ENCODE measurements around the gene PNKD.

Gene PNKD

GRCh38 chr2:218383892-218384519, 113.7 kb downstream of the PNKD start:
- H3K27me3 ChIP-seq (ENCODE audit: low read depth, low read length), result no peaks in the 10 kb centered on the region
- H3K4me1 ChIP-seq (ENCODE audit: low read length), result no peaks in the 10 kb centered on the region
- no peak overlapping the region for H3K9ac ChIP-seq (ENCODE audit: low read length)
- H3K4me3 ChIP-seq (ENCODE audit: low read length), result no peak overlapping the region
- TF ChIP-seq CTCF (IDR thresholded peaks at IDR 0.05; ENCODE audit: low read depth, low read length), result no peak
- TF ChIP-seq EZH2phosphoT487 (IDR thresholded peaks at IDR 0.05; ENCODE audit: low read depth), result no peak
- H4K20me1 ChIP-seq (ENCODE audit: insufficient read depth, low read length), result no peaks in the 10 kb centered on the region
- H3K36me3 ChIP-seq (replicated peaks; ENCODE audit: low read depth, low read length), result no peaks in the 10 kb centered on the region
- no peak overlapping the region for H3K4me2 ChIP-seq (ENCODE audit: low read length)
- no peak overlapping the region for H3K27ac ChIP-seq (ENCODE audit: low read length)
- no peaks in the 10 kb centered on the region for H3K79me2 ChIP-seq (ENCODE audit: low read length)
- no peak overlapping the region for H2AFZ ChIP-seq (ENCODE audit: low read depth, low read length)
- H3K9me3 ChIP-seq (ENCODE audit: insufficient read depth, low read length), result no peaks in the 10 kb centered on the region

GRCh38 chr2:218384975-218385374, 114.7 kb downstream of the PNKD start:
- Histone ChIP-seq H3K9ac (ENCODE audit: low read length) (no peak overlapping the region), H3K79me2 (ENCODE audit: low read length) (no peaks in the 10 kb centered on the region), H3K27ac (ENCODE audit: low read length) (no peak overlapping the region), H3K4me1 (ENCODE audit: low read length) (no peaks in the 10 kb centered on the region), H3K27me3 (ENCODE audit: low read depth, low read length) (no peaks in the 10 kb centered on the region), H2AFZ (ENCODE audit: low read depth, low read length) (no peak overlapping the region), H3K4me2 (ENCODE audit: low read length) (no peak overlapping the region), H3K4me3 (ENCODE audit: low read length) (no peak overlapping the region), H4K20me1 (ENCODE audit: insufficient read depth, low read length) (no peaks in the 10 kb centered on the region), H3K9me3 (ENCODE audit: insufficient read depth, low read length) (no peaks in the 10 kb centered on the region), H3K36me3 (replicated peaks; ENCODE audit: low read depth, low read length) (no peaks in the 10 kb centered on the region)
- TF ChIP-seq CTCF (IDR thresholded peaks at IDR 0.05; ENCODE audit: low read depth, low read length), result no peak
- TF ChIP-seq EZH2phosphoT487 (IDR thresholded peaks at IDR 0.05; ENCODE audit: low read depth), result no peak

- no peak overlapping the region for H3K4me3 ChIP-seq (ENCODE audit: low read length)
- no peak overlapping the region for H3K27ac ChIP-seq (ENCODE audit: low read length)
- no peak overlapping the region for H2AFZ ChIP-seq (ENCODE audit: low read depth, low read length)
Measured at GRCh38 chr2:218386505-218387368, 116.4 kb downstream of the PNKD start.

More at GRCh38 chr2:218386505-218387368, 116.4 kb downstream of the PNKD start:
- H3K27me3 ChIP-seq (ENCODE audit: low read depth, low read length), result no peaks in the 10 kb centered on the region
- no peaks in the 10 kb centered on the region for H3K9me3 ChIP-seq (ENCODE audit: insufficient read depth, low read length)
- H3K36me3 ChIP-seq (replicated peaks; ENCODE audit: low read depth, low read length), result no peaks in the 10 kb centered on the region
- no peaks in the 10 kb centered on the region for H3K79me2 ChIP-seq (ENCODE audit: low read length)
- no peak overlapping the region for H3K9ac ChIP-seq (ENCODE audit: low read length)
- TF ChIP-seq CTCF (IDR thresholded peaks at IDR 0.05; ENCODE audit: low read depth, low read length) (no peak), EZH2phosphoT487 (IDR thresholded peaks at IDR 0.05; ENCODE audit: low read depth) (no peak)
- no peak overlapping the region for H3K4me2 ChIP-seq (ENCODE audit: low read length)
- H3K4me1 ChIP-seq (ENCODE audit: low read length), result no peaks in the 10 kb centered on the region
- no peaks in the 10 kb centered on the region for H4K20me1 ChIP-seq (ENCODE audit: insufficient read depth, low read length)
